Mesothelial cell of epicardium (in vitro differentiated cells): ENCODE data around the gene DMGDH. TPM values are rescaled to one million over a fixed set of nuclear protein-coding genes. Genes with fewer than 3 reads are reported as not detected.

Experiments
- DNase-seq, 2 experiments: peaks; one replicate each; pipeline ENCODE4 v3.0.0; 2021; ENCODE audit warnings: low spot score in 2 of 2; ENCODE audit not compliant: unreplicated experiment in 2 of 2
- H3K27ac Mint-ChIP-seq: 2 replicates; pipeline ENCODE4 v1.8.0; 2021; ENCODE audit warnings: mixed read lengths
- H3K27me3 Mint-ChIP-seq: 2 replicates; pipeline ENCODE4 v1.8.0; 2021; ENCODE audit warnings: low read depth, mixed read lengths
- H3K36me3 Mint-ChIP-seq: 2 replicates; pipeline ENCODE4 v1.8.0; 2021; ENCODE audit warnings: mixed read lengths
- H3K4me1 Mint-ChIP-seq: 2 replicates; pipeline ENCODE4 v1.8.0; 2021; ENCODE audit warnings: mixed read lengths
- H3K4me3 Mint-ChIP-seq: 2 replicates; pipeline ENCODE4 v1.8.0; 2021; ENCODE audit warnings: mild to moderate bottlenecking, moderate library complexity, mixed read lengths
- H3K9me3 Mint-ChIP-seq: 2 replicates; pipeline ENCODE4 v1.8.0; 2021; ENCODE audit warnings: mixed read lengths
- CTCF ChIP-seq: fragments of 200-600 bp; sonication (generic); IDR thresholded peaks from one replicate; pipeline ENCODE4 v1.5.0; 2021; ENCODE audit warnings: antibody characterized with exemption; ENCODE audit not compliant: unreplicated experiment
- total RNA-seq: library from RNA; stranded (reverse); gene quantifications from 3 replicates; pipeline ENCODE4 v1.2.1, GENCODE V29; 2021

The DMGDH gene
- total RNA-seq, 1 donor from 2014 or later, result 1.2 TPM

- H3K36me3 Mint-ChIP-seq, result peaks cover 5% of the 10 kb centered on the region
- H3K4me1 Mint-ChIP-seq, result no peaks in the 10 kb centered on the region
- H3K9me3 Mint-ChIP-seq, result peaks cover 15% of the 10 kb centered on the region
- H3K27ac Mint-ChIP-seq, result no peak overlapping the region
- peaks cover 16% of the 10 kb centered on the region for H3K27me3 Mint-ChIP-seq
- TF ChIP-seq CTCF, result no peak
- no peak overlapping the region for H3K4me3 Mint-ChIP-seq
- DNase-seq, result no peak
Observed at GRCh38 chr5:79011219-79011836, 58.1 kb downstream of the DMGDH start.

- Mint-ChIP-seq H3K36me3 (peaks cover 5% of the 10 kb centered on the region), H3K4me3 (no peak overlapping the region), H3K27ac (no peak overlapping the region), H3K4me1 (no peaks in the 10 kb centered on the region), H3K27me3 (peaks cover 4% of the 10 kb centered on the region), H3K9me3 (peaks cover 10% of the 10 kb centered on the region)
- TF ChIP-seq CTCF, result no peak
- DNase-seq, result no peak
Observed at GRCh38 chr5:79008362-79008761, 61.1 kb downstream of the DMGDH start.

- no peak for DNase-seq
- H3K4me1 Mint-ChIP-seq, result no peaks in the 10 kb centered on the region
- no peak overlapping the region for H3K27ac Mint-ChIP-seq
- peaks cover 4% of the 10 kb centered on the region for H3K27me3 Mint-ChIP-seq
- no peak for TF ChIP-seq CTCF
- peaks cover under 1% of the 10 kb centered on the region for H3K36me3 Mint-ChIP-seq
- peaks cover 5% of the 10 kb centered on the region for H3K9me3 Mint-ChIP-seq
- no peak overlapping the region for H3K4me3 Mint-ChIP-seq
Observed at GRCh38 chr5:79007872-79008271, 61.6 kb downstream of the DMGDH start.

GRCh38 chr5:79005936-79006631 is 63.4 kb downstream of the DMGDH start:
- peaks cover 4% of the 10 kb centered on the region for H3K27me3 Mint-ChIP-seq
- no peaks in the 10 kb centered on the region for H3K9me3 Mint-ChIP-seq
- H3K36me3 Mint-ChIP-seq, result no peaks in the 10 kb centered on the region
- H3K4me3 Mint-ChIP-seq, result no peak overlapping the region
- TF ChIP-seq CTCF, result no peak
- H3K4me1 Mint-ChIP-seq, result peaks cover 6% of the 10 kb centered on the region
- no peak overlapping the region for H3K27ac Mint-ChIP-seq
- no peak for DNase-seq

- TF ChIP-seq CTCF, result no peak
- DNase-seq, result no peak
Observed at GRCh38 chr5:79005151-79005550, 64.3 kb downstream of the DMGDH start.

More at GRCh38 chr5:79005151-79005550, 64.3 kb downstream of the DMGDH start:
- Mint-ChIP-seq H3K4me1 (peaks cover 6% of the 10 kb centered on the region), H3K9me3 (no peaks in the 10 kb centered on the region), H3K4me3 (no peak overlapping the region), H3K36me3 (no peaks in the 10 kb centered on the region), H3K27me3 (peaks cover 1% of the 10 kb centered on the region), H3K27ac (no peak overlapping the region)
